Gastroesophageal sphincter (tissue), 3 donors: Measurements from ENCODE around the gene KLHDC1.
"Not testable (repeated sequence)": the region's sequence is repeated elsewhere in the genome, so short reads cannot be mapped to it uniquely, and the experiment has no call there.

Source experiments
- POLR2AphosphoS5 ChIP-seq: sonication (generic); formaldehyde crosslinking; IDR thresholded peaks from one replicate; pipeline ENCODE4 v1.6.1; 2017; ENCODE audit warnings: antibody characterized with exemption
- TF ChIP-seq, protein P1 (sequence below), 4 experiments: fragments of 200-600 bp in 2 of 4; fragments of 450-650 bp in 2 of 4; sonication (generic) in 1 of 4; IDR thresholded peaks; one replicate each; pipeline ENCODE4 v1.5.1; 2017 to 2019; ENCODE audit warnings: antibody characterized with exemption in 4 of 4, mild to moderate bottlenecking in 2 of 4, moderate library complexity in 2 of 4

DNA sequence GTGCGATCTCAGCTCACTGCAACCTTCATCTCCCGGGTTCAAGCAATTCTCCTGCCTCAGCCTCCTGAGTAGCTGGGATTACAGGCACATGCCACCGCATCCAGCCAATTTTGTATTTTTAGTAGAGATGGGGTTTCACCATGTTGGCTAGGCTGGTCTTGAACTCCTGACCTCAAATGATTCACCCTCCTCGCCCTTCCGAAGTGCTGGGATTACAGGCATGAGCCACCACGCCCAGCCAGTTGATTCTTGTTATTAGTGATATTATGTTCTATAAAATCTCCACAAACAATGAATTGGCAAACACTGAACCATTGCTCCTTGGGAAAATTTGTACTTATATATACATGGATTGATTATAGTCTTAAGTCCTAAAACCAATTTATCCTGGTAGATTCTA lies 35.4 kb upstream of the KLHDC1 start:
- TF ChIP-seq, protein P1, sequence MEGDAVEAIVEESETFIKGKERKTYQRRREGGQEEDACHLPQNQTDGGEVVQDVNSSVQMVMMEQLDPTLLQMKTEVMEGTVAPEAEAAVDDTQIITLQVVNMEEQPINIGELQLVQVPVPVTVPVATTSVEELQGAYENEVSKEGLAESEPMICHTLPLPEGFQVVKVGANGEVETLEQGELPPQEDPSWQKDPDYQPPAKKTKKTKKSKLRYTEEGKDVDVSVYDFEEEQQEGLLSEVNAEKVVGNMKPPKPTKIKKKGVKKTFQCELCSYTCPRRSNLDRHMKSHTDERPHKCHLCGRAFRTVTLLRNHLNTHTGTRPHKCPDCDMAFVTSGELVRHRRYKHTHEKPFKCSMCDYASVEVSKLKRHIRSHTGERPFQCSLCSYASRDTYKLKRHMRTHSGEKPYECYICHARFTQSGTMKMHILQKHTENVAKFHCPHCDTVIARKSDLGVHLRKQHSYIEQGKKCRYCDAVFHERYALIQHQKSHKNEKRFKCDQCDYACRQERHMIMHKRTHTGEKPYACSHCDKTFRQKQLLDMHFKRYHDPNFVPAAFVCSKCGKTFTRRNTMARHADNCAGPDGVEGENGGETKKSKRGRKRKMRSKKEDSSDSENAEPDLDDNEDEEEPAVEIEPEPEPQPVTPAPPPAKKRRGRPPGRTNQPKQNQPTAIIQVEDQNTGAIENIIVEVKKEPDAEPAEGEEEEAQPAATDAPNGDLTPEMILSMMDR (IDR thresholded peaks at IDR 0.05) = not testable (repeated sequence)
- not testable (repeated sequence) for TF ChIP-seq POLR2AphosphoS5
